PC-3 (cell line): ENCODE data around the gene MYO16. TPM values are rescaled to one million over a fixed set of nuclear protein-coding genes. Genes with fewer than 3 reads are reported as not detected.

Experiments
- ATAC-seq: fragments of 200-7000 bp; cut with Tn5 transposase; 2 replicates; pipeline ENCODE4 v1.9.1; 2020; ENCODE audit warnings: mild to moderate bottlenecking, moderate library complexity
- BruUV-seq: library from RNA; stranded (reverse); fragments of 400-500 nt; replicated peaks from 2 replicates; lab custom pipeline; 2021; lab: Mats Ljungman, UMichigan
- CTCF ChIA-PET: fragments of 300-600 bp; sonication (Branson Sonifier 250); formaldehyde crosslinking; loops from one replicate; lab custom pipeline; 2022; ENCODE audit warnings: antibody characterized with exemption; lab: Charles Lee
- POLR2A ChIA-PET: fragments of 300-600 bp; sonication (Branson Sonifier 250); formaldehyde crosslinking; loops from one replicate; lab custom pipeline; 2022; ENCODE audit warnings: antibody characterized with exemption; ENCODE audit not compliant: unreplicated experiment; lab: Charles Lee
- DNase-seq: peaks from one replicate; pipeline ENCODE4 v3.0.0-alpha.2; 2015
- H2AFZ ChIP-seq: fragments of 300-600 bp; sonication (generic); 2 replicates; pipeline ENCODE4 v1.6.0; 2016; ENCODE audit warnings: antibody characterized with exemption, low read length
- H3F3A ChIP-seq: fragments of 300-600 bp; sonication (generic); one replicate; pipeline ENCODE4 v1.6.0; 2017; ENCODE audit warnings: antibody characterized with exemption, low read length, control low read depth, mild to moderate bottlenecking; ENCODE audit not compliant: unreplicated experiment
- H3K27ac ChIP-seq: fragments of 300-600 bp; sonication (generic); 2 replicates; pipeline ENCODE4 v1.5.1; 2016; ENCODE audit warnings: mild to moderate bottlenecking, low read length
- H3K27me3 ChIP-seq: fragments of 300-600 bp; sonication (generic); 2 replicates; pipeline ENCODE4 v1.6.1; 2016; ENCODE audit warnings: low read length, mixed read lengths
- H3K36me3 ChIP-seq: fragments of 300-600 bp; sonication (generic); 2 replicates; pipeline ENCODE4 v1.6.1; 2016; ENCODE audit warnings: low read depth, mixed run types, low read length, mixed read lengths
- H3K4me1 ChIP-seq: fragments of 300-600 bp; sonication (generic); 2 replicates; pipeline ENCODE4 v1.5.1; 2016; ENCODE audit warnings: low read length; ENCODE audit not compliant: insufficient read depth
- H3K4me2 ChIP-seq: fragments of 300-600 bp; sonication (generic); 2 replicates; pipeline ENCODE4 v1.6.0; 2016; ENCODE audit warnings: low read length
- H3K4me3 ChIP-seq: fragments of 300-600 bp; sonication (generic); 2 replicates; pipeline ENCODE4 v1.5.1; 2016; ENCODE audit warnings: mild to moderate bottlenecking, low read length, mixed read lengths
- H3K79me2 ChIP-seq: fragments of 300-600 bp; sonication (generic); 2 replicates; pipeline ENCODE4 v1.6.1; 2017; ENCODE audit warnings: low read length, mixed read lengths
- H3K9ac ChIP-seq: fragments of 300-600 bp; sonication (generic); 2 replicates; pipeline ENCODE4 v1.6.0; 2016; ENCODE audit warnings: mild to moderate bottlenecking, low read length
- H3K9me2 ChIP-seq: fragments of 300-600 bp; sonication (generic); replicated peaks from 2 replicates; pipeline ENCODE4 v1.6.1; 2016; ENCODE audit warnings: mixed run types, low read length, mixed read lengths
- H3K9me3 ChIP-seq: fragments of 300-600 bp; sonication (generic); 2 replicates; pipeline ENCODE4 v1.6.1; 2016; ENCODE audit warnings: low read length, mixed read lengths
- H4K20me1 ChIP-seq: fragments of 300-600 bp; sonication (generic); 2 replicates; pipeline ENCODE4 v1.6.1; 2016; ENCODE audit warnings: low read length, mixed read lengths
- EZH2 ChIP-seq: fragments of 300-600 bp; sonication (generic); IDR thresholded peaks from one replicate; pipeline ENCODE4 v1.6.1; 2017; ENCODE audit warnings: antibody characterized with exemption, mild to moderate bottlenecking, low read length; ENCODE audit not compliant: unreplicated experiment
- EZH2phosphoT487 ChIP-seq: fragments of 300-600 bp; sonication (generic); IDR thresholded peaks from 2 replicates; pipeline ENCODE4 v1.6.1; 2018; ENCODE audit warnings: mild to moderate bottlenecking, antibody characterized with exemption, low read length, borderline replicate concordance
- intact Hi-C: fragments of 100-400 bp; cut with micrococcal nuclease; formaldehyde crosslinking; loops from 2 replicates; pipeline ENCODE4 v1.9.0; 2023
- total RNA-seq: library from RNA; depleted of rRNA; stranded (reverse); fragments of >200 nt; gene quantifications from 2 replicates; pipeline ENCODE4 v1.2.3, GENCODE V29; 2014
- TF ChIP-seq, protein P1 (sequence below): fragments of 300-600 bp; sonication (generic); conservative IDR thresholded peaks from 2 replicates; pipeline ENCODE4 v1.5.1; 2017; ENCODE audit warnings: antibody characterized with exemption, low read depth, mild to moderate bottlenecking, low read length

Gene MYO16
- total RNA-seq, 1 experiment from 2014 or later: not detected

GRCh38 chr13:109196948-109197347 is 567.5 kb downstream of the MYO16 start:
- Histone ChIP-seq H3K9me3 (no peaks in the 10 kb centered on the region), H3K4me3 (no peak overlapping the region), H2AFZ (no peak overlapping the region), H3K27ac (no peak overlapping the region), H4K20me1 (no peaks in the 10 kb centered on the region), H3K36me3 (no peaks in the 10 kb centered on the region), H3K4me1 (no peaks in the 10 kb centered on the region), H3K79me2 (no peaks in the 10 kb centered on the region), H3K9ac (no peak overlapping the region), H3K4me2 (no peak overlapping the region), H3K27me3 (no peaks in the 10 kb centered on the region), H3F3A (no peaks in the 10 kb centered on the region), H3K9me2 (no peaks in the 10 kb centered on the region)
- no TSS peak for BruUV-seq
- ChIA-PET POLR2A (no interaction called here), CTCF (no interaction called here)
- ATAC-seq: no peak
- intact Hi-C loops: no loop called here
- DNase-seq: no peak
- TF ChIP-seq, protein P1, sequence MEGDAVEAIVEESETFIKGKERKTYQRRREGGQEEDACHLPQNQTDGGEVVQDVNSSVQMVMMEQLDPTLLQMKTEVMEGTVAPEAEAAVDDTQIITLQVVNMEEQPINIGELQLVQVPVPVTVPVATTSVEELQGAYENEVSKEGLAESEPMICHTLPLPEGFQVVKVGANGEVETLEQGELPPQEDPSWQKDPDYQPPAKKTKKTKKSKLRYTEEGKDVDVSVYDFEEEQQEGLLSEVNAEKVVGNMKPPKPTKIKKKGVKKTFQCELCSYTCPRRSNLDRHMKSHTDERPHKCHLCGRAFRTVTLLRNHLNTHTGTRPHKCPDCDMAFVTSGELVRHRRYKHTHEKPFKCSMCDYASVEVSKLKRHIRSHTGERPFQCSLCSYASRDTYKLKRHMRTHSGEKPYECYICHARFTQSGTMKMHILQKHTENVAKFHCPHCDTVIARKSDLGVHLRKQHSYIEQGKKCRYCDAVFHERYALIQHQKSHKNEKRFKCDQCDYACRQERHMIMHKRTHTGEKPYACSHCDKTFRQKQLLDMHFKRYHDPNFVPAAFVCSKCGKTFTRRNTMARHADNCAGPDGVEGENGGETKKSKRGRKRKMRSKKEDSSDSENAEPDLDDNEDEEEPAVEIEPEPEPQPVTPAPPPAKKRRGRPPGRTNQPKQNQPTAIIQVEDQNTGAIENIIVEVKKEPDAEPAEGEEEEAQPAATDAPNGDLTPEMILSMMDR: no peak; the same call in 1 of the 2 replicates
- TF ChIP-seq EZH2: no peak
- TF ChIP-seq EZH2phosphoT487: no peak

DNA sequence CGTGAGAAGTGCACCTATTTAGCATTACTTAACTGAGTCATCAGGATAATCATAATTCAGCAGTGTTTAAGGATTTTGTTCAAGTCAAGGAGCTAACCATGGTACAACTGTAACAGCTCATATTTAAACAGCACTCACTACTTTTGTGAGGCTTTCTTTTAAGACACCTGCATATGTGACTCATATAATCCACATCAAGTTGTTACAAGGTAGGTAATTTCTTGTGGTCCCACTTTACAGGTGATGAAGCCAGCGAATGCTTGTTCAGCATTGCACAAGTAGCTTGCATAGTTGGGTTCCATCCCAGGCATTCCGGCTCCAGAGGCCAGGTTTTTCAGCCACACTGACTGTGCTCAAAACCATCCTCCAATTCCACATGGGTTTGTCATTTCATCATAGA is 569.2 kb downstream of the MYO16 start:
- DNase-seq (peak; percentile 45), ATAC-seq (no peak)
- H3K9ac ChIP-seq: no peak overlapping the region
- H3K79me2 ChIP-seq: no peaks in the 10 kb centered on the region
- no peaks in the 10 kb centered on the region for H4K20me1 ChIP-seq
- H3K9me3 ChIP-seq: no peaks in the 10 kb centered on the region
- TF ChIP-seq, protein P1: no peak
- no peak for TF ChIP-seq EZH2phosphoT487
- no peak for TF ChIP-seq EZH2
- no peaks in the 10 kb centered on the region for H3K9me2 ChIP-seq
- no peaks in the 10 kb centered on the region for H3F3A ChIP-seq
- no peak overlapping the region for H3K27ac ChIP-seq
- POLR2A ChIA-PET: interaction anchor here (0.6 kb wide), 1 partner anchor 50 kb away, joined by 4 read pairs; no protein-coding TSS in a partner anchor
- H3K4me2 ChIP-seq: no peak overlapping the region
- no peaks in the 10 kb centered on the region for H3K27me3 ChIP-seq
- no peak overlapping the region for H3K4me3 ChIP-seq
- H3K36me3 ChIP-seq: no peaks in the 10 kb centered on the region
- H3K4me1 ChIP-seq: no peaks in the 10 kb centered on the region
- no TSS peak for BruUV-seq
- no peak overlapping the region for H2AFZ ChIP-seq
- intact Hi-C loops: no loop called here
- CTCF ChIA-PET: no interaction called here

GRCh38 chr13:109199280-109199679 is 569.9 kb downstream of the MYO16 start:
- DNase-seq (no peak), ATAC-seq (no peak)
- Histone ChIP-seq H3K9ac (no peak overlapping the region), H3K4me1 (no peaks in the 10 kb centered on the region), H2AFZ (no peak overlapping the region), H3K27me3 (no peaks in the 10 kb centered on the region), H3F3A (no peaks in the 10 kb centered on the region), H3K9me3 (no peaks in the 10 kb centered on the region), H4K20me1 (no peaks in the 10 kb centered on the region), H3K4me2 (no peak overlapping the region), H3K79me2 (no peaks in the 10 kb centered on the region), H3K27ac (no peak overlapping the region), H3K4me3 (no peak overlapping the region), H3K9me2 (no peaks in the 10 kb centered on the region), H3K36me3 (no peaks in the 10 kb centered on the region)
- POLR2A ChIA-PET: no interaction called here
- CTCF ChIA-PET: no interaction called here
- intact Hi-C loops: no loop called here
- no peak for TF ChIP-seq EZH2phosphoT487
- TF ChIP-seq EZH2: no peak
- TF ChIP-seq, protein P1: no peak
- BruUV-seq: no TSS peak
